ENCODE results near the gene MAD1L1. TPM values are rescaled to one million over a fixed set of nuclear protein-coding genes. Genes with fewer than 3 reads are reported as not detected.

MAD1L1 gene
- total RNA-seq, 2 donors from 2014 or later = 18.9 to 24.9 TPM

GRCh38 chr7:1922071-1922869, 310.5 kb downstream of the MAD1L1 start:
- ATAC-seq (no peak), DNase-seq (no peak)
- intact Hi-C loops (cut with DNase I) = no loop called here

GRCh38 chr7:1920881-1921280, 311.9 kb downstream of the MAD1L1 start:
- DNase-seq (no peak), ATAC-seq (no peak)

GRCh38 chr7:1920266-1920681, 312.5 kb downstream of the MAD1L1 start:
- no peak for DNase-seq
- ATAC-seq = peak in 1 of 2 donors; percentile 10
- intact Hi-C loops (cut with DNase I) = no loop called here

More at GRCh38 chr7:1920881-1921280, 311.9 kb downstream of the MAD1L1 start:
- intact Hi-C loops (cut with DNase I) = no loop called here

- ATAC-seq (peak; percentile 67 to 77), DNase-seq (peak; percentile 67)
- intact Hi-C loops (cut with DNase I) = no loop called here
Observed at GRCh38 chr7:1919539-1920265, 313.0 kb downstream of the MAD1L1 start.

- intact Hi-C loops (cut with DNase I) = no loop called here
- ATAC-seq (no peak), DNase-seq (no peak)
Observed at GRCh38 chr7:1918881-1919525, 313.7 kb downstream of the MAD1L1 start.

- no peak for DNase-seq
- ATAC-seq = no peak
- intact Hi-C loops (cut with DNase I) = no loop called here
Observed at GRCh38 chr7:1918063-1918645, 314.6 kb downstream of the MAD1L1 start.

GRCh38 chr7:1917221-1918062, 315.3 kb downstream of the MAD1L1 start:
- DNase-seq = no peak
- intact Hi-C loops (cut with DNase I) = no loop called here
- peak; percentile 38 to 45 for ATAC-seq

GRCh38 chr7:1916601-1916970, 316.2 kb downstream of the MAD1L1 start:
- intact Hi-C loops (cut with DNase I) = no loop called here
- ATAC-seq (no peak), DNase-seq (no peak)

- DNase-seq (no peak), ATAC-seq (peak in 1 of 2 donors; percentile 19)
- intact Hi-C loops (cut with DNase I) = no loop called here
Observed at GRCh38 chr7:1915956-1916600, 316.7 kb downstream of the MAD1L1 start.

- no peak for DNase-seq
- no peak for ATAC-seq
- intact Hi-C loops (cut with DNase I) = no loop called here
Observed at GRCh38 chr7:1915326-1915725, 317.4 kb downstream of the MAD1L1 start.

GRCh38 chr7:1914743-1915142, 318.0 kb downstream of the MAD1L1 start:
- ATAC-seq = no peak
- intact Hi-C loops (cut with DNase I) = no loop called here
- no peak for DNase-seq

- DNase-seq (peak; percentile 62), ATAC-seq (peak in 1 of 2 donors; percentile 34)
- intact Hi-C loops (cut with DNase I) = no loop called here
Observed at GRCh38 chr7:1914321-1914720, 318.4 kb downstream of the MAD1L1 start.

GRCh38 chr7:1913466-1914282, 319.1 kb downstream of the MAD1L1 start:
- no peak for ATAC-seq
- DNase-seq = no peak
- intact Hi-C loops (cut with DNase I) = no loop called here

- DNase-seq (no peak), ATAC-seq (peak; percentile 17 to 36)
- intact Hi-C loops (cut with DNase I) = no loop called here
Observed at GRCh38 chr7:1912593-1913465, 319.9 kb downstream of the MAD1L1 start.

GRCh38 chr7:1911571-1911970, 321.2 kb downstream of the MAD1L1 start:
- ATAC-seq = no peak
- intact Hi-C loops (cut with DNase I) = no loop called here

GRCh38 chr7:1910827-1911226, 321.9 kb downstream of the MAD1L1 start:
- intact Hi-C loops (cut with DNase I) = no loop called here

More at GRCh38 chr7:1911571-1911970, 321.2 kb downstream of the MAD1L1 start:
- DNase-seq = no peak

More at GRCh38 chr7:1910827-1911226, 321.9 kb downstream of the MAD1L1 start:
- ATAC-seq = no peak
- DNase-seq = no peak
